GM19240 (cell line): ENCODE measurements around the gene TBC1D1.

Experiments used
- DNase-seq: peaks from one replicate; pipeline ENCODE4 v3.0.0; 2011; ENCODE audit warnings: low spot score; ENCODE audit not compliant: insufficient read length

TBC1D1 gene

GRCh38 chr4:38185406-38186144 lies 294.7 kb downstream of the TBC1D1 start:
- no peak for DNase-seq

GRCh38 chr4:38188136-38188535 lies 297.3 kb downstream of the TBC1D1 start:
- DNase-seq = no peak

- no peak for DNase-seq
Observed at GRCh38 chr4:38188631-38189101, 297.8 kb downstream of the TBC1D1 start.
